Erythroblast (primary cell): ENCODE results near the gene CACNB1.

Experiments used
- GATA1 ChIP-seq: IDR thresholded peaks from 2 replicates; pipeline ENCODE4 v1.6.1; 2011; ENCODE audit warnings: low read depth, mild to moderate bottlenecking, control low read depth, low read length, moderate library complexity
- POLR2A ChIP-seq: IDR thresholded peaks from 2 replicates; pipeline ENCODE4 v1.6.1; 2011; ENCODE audit warnings: mild to moderate bottlenecking, low read length

GRCh38 chr17:39236981-39237441 lies 39.5 kb upstream of the CACNB1 start:
- no peak for TF ChIP-seq POLR2A
- no peak for TF ChIP-seq GATA1
